GM12873 (cell line): Measurements from ENCODE around the gene AKAP9.

Experiments used
- CTCF ChIP-seq: IDR thresholded peaks from 2 replicates; pipeline ENCODE4 v1.5.1; 2012; ENCODE audit warnings: low read depth, mild to moderate bottlenecking, moderate library complexity, low read length, control low read depth; ENCODE audit not compliant: insufficient read depth; ENCODE audit errors: missing control alignments

The AKAP9 gene

GRCh38 chr7:92131093-92131492 lies 190.4 kb downstream of the AKAP9 start:
- no peak for TF ChIP-seq CTCF

- no peak for TF ChIP-seq CTCF
These were observed 191.2 kb downstream of the AKAP9 start for GRCh38 chr7:92131764-92132330.

GRCh38 chr7:92133133-92133736 lies 192.6 kb downstream of the AKAP9 start:
- TF ChIP-seq CTCF: no peak

- TF ChIP-seq CTCF: peak; percentile 85
These were observed 193.1 kb downstream of the AKAP9 start for GRCh38 chr7:92133737-92134270.

- TF ChIP-seq CTCF: no peak
These were observed 193.8 kb downstream of the AKAP9 start, which contains the start of gene CYP51A1 for GRCh38 chr7:92134271-92135051. TSS of gene CYP51A1 (minus strand) at chr7:92134477. CDS start at chr7:92134364, 113 bp downstream.

GRCh38 chr7:92135052-92135889 lies 194.6 kb downstream of the AKAP9 start:
- no peak for TF ChIP-seq CTCF
